ENCODE results near the gene OR52E2.

DNA sequence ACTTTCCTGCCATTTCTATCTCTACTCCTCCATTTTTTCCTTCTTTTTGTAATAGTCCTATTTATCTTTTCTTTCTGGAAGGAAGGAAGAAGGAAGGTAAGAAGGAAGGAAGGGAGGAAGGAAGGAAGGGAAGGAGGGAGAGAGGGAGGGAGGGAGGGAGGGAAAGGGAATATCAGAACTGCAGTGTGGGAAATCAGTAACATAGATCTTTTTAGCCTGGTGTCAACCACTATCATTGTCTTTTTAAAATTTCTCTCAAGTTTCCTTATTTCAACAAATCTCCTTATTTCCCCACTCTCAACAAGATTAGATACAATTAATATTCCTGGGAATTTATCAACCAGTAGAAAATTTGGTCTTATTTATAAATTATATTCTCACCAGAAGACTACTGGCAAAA lies 43.6 kb upstream of the OR52E2 start:
- no peak for TF ChIP-seq TAF1 (IDR thresholded peaks at IDR 0.05; ENCODE audit: borderline replicate concordance, low read depth, low read length)
- TF ChIP-seq, protein P1, sequence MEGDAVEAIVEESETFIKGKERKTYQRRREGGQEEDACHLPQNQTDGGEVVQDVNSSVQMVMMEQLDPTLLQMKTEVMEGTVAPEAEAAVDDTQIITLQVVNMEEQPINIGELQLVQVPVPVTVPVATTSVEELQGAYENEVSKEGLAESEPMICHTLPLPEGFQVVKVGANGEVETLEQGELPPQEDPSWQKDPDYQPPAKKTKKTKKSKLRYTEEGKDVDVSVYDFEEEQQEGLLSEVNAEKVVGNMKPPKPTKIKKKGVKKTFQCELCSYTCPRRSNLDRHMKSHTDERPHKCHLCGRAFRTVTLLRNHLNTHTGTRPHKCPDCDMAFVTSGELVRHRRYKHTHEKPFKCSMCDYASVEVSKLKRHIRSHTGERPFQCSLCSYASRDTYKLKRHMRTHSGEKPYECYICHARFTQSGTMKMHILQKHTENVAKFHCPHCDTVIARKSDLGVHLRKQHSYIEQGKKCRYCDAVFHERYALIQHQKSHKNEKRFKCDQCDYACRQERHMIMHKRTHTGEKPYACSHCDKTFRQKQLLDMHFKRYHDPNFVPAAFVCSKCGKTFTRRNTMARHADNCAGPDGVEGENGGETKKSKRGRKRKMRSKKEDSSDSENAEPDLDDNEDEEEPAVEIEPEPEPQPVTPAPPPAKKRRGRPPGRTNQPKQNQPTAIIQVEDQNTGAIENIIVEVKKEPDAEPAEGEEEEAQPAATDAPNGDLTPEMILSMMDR (IDR thresholded peaks at IDR 0.05): no peak
- no peak for TF ChIP-seq EZH2phosphoT487 (IDR thresholded peaks at IDR 0.05; ENCODE audit: borderline replicate concordance, low read depth)
- TF ChIP-seq FOXM1 (IDR thresholded peaks at IDR 0.05; ENCODE audit: low read depth): no peak
- no peak for TF ChIP-seq TCF12 (IDR thresholded peaks at IDR 0.05)
- TF ChIP-seq RFX5 (IDR thresholded peaks at IDR 0.05; ENCODE audit: low read length): no peak
- no peak for TF ChIP-seq RCOR1 (IDR thresholded peaks at IDR 0.05; ENCODE audit: low read length)
- no peak for TF ChIP-seq POLR2AphosphoS5 (IDR thresholded peaks at IDR 0.05; ENCODE audit: low read depth, low read length)
- TF ChIP-seq GABPA (IDR thresholded peaks at IDR 0.05; ENCODE audit: low read depth): no peak
- no peak for TF ChIP-seq MXI1 (IDR thresholded peaks at IDR 0.05; ENCODE audit: low read depth, low read length)
